ENCODE data around the gene MAN1A2.

DNA sequence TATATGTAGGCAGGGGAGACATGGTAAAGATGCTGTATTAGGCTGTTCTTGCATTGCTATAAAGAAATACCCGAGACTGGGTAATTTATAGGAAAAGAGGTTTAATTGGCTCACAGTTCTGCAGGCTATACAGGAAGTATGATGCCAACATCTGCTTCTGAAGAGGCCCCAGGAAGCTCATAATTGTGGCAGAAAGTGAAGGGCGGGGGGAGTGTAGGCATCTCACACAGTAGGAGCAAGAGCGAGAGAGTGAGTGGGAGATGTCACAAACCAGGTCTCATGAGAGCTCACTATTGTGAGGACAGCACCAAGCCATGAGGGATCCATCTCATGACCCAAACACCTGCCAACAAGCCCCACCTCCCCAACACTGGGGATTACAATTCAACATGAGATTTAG is 21.1 kb downstream of the MAN1A2 start:
- no peak for TF ChIP-seq CTCF (IDR thresholded peaks at IDR 0.05)
- no peak for TF ChIP-seq POLR2A (IDR thresholded peaks at IDR 0.05)

Measured in vagina (tissue), 2 donors.